Lower leg skin (tissue), 3 donors: ENCODE data around the gene ELN.

Experiments
- CTCF ChIP-seq, 3 donors: fragments of 450-650 bp; IDR thresholded peaks; one replicate each; pipeline ENCODE4 v1.5.1; 2016; ENCODE audit warnings: antibody characterized with exemption in 3 of 3, mild to moderate bottlenecking in 3 of 3, moderate library complexity in 2 of 3
- POLR2A ChIP-seq, 2 donors: fragments of 450-650 bp; IDR thresholded peaks; one replicate each; pipeline ENCODE4 v1.6.1; 2016 to 2017; ENCODE audit warnings: antibody characterized with exemption in 2 of 2, mild to moderate bottlenecking in 1 of 2, moderate library complexity in 1 of 2

GRCh38 chr7:74106846-74107245, 78.9 kb downstream of the ELN start:
- TF ChIP-seq CTCF (IDR thresholded peaks at IDR 0.05): no peak
- TF ChIP-seq POLR2A (IDR thresholded peaks at IDR 0.05): no peak
